Stimulated activated CD4-positive, alpha-beta T cell treated with anti-CD3 and anti-CD28 coated beads, Interleukin-15, amount 100 ng/mL, for 1 hour (primary cell): Measurements from ENCODE around the gene PCDHGB5.

Source experiments
- DNase-seq, 2 donors: peaks; one replicate each; pipeline ENCODE4 v3.0.0-alpha.2; 2020; ENCODE audit warnings: low read depth in 1 of 2, low spot score in 1 of 2

Gene PCDHGB5

DNA sequence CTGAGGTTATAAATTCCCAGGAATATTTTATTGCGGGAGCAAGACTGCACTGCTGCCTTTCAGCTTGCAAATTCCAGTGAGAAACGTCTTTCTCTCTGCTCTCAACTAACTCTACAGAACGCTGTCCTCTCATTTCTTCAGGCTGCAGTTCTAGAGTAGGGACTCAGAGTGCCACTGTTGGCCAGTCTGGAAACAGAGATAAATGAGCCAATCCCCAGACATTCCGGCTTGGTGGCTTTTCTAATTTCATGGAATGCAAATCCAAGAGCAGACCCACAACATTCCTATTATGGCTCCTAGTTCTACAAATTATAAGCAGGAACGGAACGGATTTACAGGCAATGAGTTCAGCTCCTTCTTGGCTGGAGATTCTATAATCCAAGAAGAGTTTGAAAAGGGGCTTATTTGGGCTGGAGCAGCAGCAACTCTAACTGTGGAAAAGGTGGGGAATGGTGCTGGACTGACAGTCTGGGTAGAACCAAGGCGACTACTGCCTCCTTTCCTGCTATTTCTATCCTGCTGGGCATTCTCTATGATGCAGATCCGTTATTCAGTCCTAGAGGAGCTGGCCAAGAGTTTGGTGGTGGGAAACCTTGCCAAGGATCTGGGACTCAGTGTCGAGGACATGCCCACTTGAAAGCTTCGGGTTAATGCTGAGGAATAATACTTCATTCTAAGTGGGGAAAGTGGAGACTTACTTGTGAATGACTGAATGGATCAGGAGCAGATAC is 41.8 kb downstream of the PCDHGB5 start:
- DNase-seq = no peak

DNA sequence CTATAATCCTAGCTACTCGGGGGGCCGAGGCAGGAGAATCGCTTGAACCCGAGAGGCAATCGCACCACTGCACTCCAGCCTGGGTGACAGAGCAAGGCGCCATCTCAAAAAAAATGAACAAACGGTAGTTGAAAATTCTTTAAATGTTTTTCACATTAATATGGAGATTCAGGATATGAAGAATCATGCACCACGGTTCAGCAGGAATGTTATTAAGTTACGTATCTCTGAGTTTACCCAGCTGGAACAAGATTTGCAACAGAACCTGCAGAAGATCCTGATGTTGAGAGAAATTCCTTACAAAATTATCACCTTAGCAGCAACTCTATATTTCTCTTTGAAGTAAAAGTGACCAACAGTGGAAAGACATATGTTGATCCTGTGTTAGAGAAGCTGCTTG is 42.6 kb downstream of the PCDHGB5 start:
- DNase-seq = no peak

DNA sequence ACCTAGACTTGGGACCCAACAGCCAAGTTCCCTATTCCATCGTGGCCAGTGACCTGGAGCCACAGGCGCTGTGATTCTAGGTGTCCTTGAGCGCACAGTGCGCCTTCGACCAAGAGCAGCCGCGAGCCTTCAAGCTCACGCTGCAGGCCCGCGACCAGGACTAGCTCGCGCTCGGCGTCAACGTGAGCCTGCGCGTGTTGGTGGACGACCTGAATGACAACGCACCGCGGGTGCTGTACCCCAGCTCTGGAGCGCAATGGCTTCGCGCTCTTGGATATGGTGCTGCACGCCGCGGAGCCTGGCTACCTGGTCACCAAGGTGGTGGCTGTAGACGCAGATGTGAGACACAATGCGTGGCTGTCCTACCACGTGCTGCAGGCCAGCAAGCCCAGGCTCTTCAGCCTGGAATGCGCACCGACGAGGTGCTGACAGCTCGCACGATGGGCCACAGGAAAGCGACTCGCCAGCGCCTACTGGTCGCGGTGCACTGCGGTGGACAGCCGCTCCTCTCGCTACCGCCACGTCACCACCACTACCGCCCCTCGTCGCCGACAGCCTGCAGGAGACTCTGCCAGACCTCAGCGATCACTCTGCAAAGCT is 43.9 kb downstream of the PCDHGB5 start:
- DNase-seq = no peak
